Activated naive CD4-positive, alpha-beta T cell treated with anti-CD3 and anti-CD28 coated beads for 36 hours (primary cell): ENCODE data around the gene HS6ST1. TPM values are rescaled to one million over a fixed set of nuclear protein-coding genes. Genes with fewer than 3 reads are reported as not detected.
A peak's percentile ranks its signal among the peaks of the same experiment; 100 is the strongest.

Experiments used
- CTCF ChIA-PET: fragments of 350-600 bp; sonication (Branson Sonifier 250); formaldehyde crosslinking; loops from one replicate; lab custom pipeline; 2021; ENCODE audit warnings: antibody characterized with exemption; lab: Charles Lee
- DNase-seq: peaks from one replicate; pipeline ENCODE4 v3.0.0-alpha.2; 2020
- H3K27ac Mint-ChIP-seq: one replicate; pipeline ENCODE4 v1.8.0; 2021; ENCODE audit warnings: mild to moderate bottlenecking, mixed read lengths
- H3K27me3 Mint-ChIP-seq: one replicate; pipeline ENCODE4 v1.8.0; 2021; ENCODE audit warnings: low read depth, mixed read lengths
- H3K36me3 Mint-ChIP-seq: one replicate; pipeline ENCODE4 v1.8.0; 2021; ENCODE audit warnings: low read depth, mixed read lengths
- H3K4me1 Mint-ChIP-seq: one replicate; pipeline ENCODE4 v1.8.0; 2021; ENCODE audit warnings: low read depth, mixed read lengths
- H3K4me3 Mint-ChIP-seq: one replicate; pipeline ENCODE4 v1.8.0; 2021; ENCODE audit warnings: mild to moderate bottlenecking, moderate library complexity, mixed read lengths
- H3K9me3 Mint-ChIP-seq: one replicate; pipeline ENCODE4 v1.8.0; 2021; ENCODE audit warnings: mixed read lengths
- intact Hi-C: fragments of 100-400 bp; cut with micrococcal nuclease; formaldehyde crosslinking; loops from one replicate; pipeline ENCODE4 v1.15.1; 2023
- total RNA-seq, 2 experiments: library from RNA; stranded (reverse); gene quantifications; one replicate each; pipeline ENCODE4 v1.2.3, GENCODE V29; 2021

Gene HS6ST1
- total RNA-seq, 2 experiments from 2014 or later, result 8.1 to 8.2 TPM

GRCh38 chr2:128233790-128234395, 84.8 kb downstream of the HS6ST1 start:
- H3K27me3 Mint-ChIP-seq, result no peaks in the 10 kb centered on the region
- H3K4me1 Mint-ChIP-seq, result peaks cover 4% of the 10 kb centered on the region
- H3K9me3 Mint-ChIP-seq, result no peaks in the 10 kb centered on the region
- CTCF ChIA-PET, result interaction anchor here (0.6 to 1.2 kb wide), 3 partner anchors 38 to 263 kb away, joined by 3 to 4 read pairs (median 4); no protein-coding TSS in a partner anchor
- no peak overlapping the region for H3K27ac Mint-ChIP-seq
- no peaks in the 10 kb centered on the region for H3K36me3 Mint-ChIP-seq
- intact Hi-C loops, result loop anchor here (1.0 to 10.0 kb wide), 9 partner anchors 37 to 639 kb away; partner anchors contain the start of genes AMMECR1L, HS6ST1, POLR2D and SAP130
- H3K4me3 Mint-ChIP-seq, result peak overlapping the region; percentile 71
- no peak for DNase-seq

DNA sequence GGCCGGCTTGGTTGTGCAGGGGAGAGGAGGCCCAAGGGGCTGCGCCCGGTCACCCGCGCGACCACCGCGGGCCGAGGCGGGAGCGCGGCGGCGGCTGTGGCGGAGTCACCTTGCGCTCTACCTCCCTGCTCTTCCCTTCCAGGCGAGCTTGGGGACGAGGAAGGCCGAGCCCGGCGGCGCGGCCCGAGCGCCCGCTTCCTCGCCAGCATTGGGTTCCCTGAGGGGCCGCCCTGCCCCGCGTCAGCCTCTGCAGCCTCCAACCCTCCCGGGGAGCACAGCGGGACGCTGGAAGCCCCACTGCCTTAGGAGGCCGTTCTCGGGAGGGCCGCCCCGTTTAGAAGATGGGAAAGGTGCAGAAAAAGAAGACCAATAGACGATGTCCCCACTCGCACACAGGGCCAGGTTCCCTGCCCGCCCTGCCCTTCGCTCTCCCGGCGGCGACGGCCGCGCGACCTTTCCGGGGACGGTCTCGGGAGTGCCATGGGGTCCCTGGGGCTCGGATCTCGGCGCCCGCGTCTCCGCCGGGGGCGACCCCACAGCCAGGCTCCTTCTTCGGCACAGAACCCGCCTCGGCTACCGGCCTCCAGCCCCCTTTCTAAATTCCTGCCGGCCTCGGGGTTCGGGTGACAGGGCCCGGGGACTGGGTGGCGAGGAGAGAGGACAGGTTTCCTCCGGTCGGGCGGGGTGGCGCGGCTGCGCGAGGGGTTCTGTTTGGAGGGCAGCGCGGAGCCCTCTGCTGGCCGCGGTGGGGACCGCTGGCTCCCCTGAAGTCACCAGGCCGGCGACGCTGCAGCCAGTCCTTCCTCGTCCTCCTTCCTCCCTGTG, 85.5 kb downstream of the HS6ST1 start:
- intact Hi-C loops, result loop anchor here (1.0 to 10.0 kb wide), 8 partner anchors 36 to 638 kb away; partner anchors contain the start of genes HS6ST1, POLR2D, SAP130 and UGGT1
- H3K4me3 Mint-ChIP-seq, result peak overlapping the region; percentile 71
- H3K36me3 Mint-ChIP-seq, result no peaks in the 10 kb centered on the region
- no peaks in the 10 kb centered on the region for H3K27me3 Mint-ChIP-seq
- H3K27ac Mint-ChIP-seq, result no peak overlapping the region
- CTCF ChIA-PET, result interaction anchor here (0.6 to 1.2 kb wide), 3 partner anchors 10 to 64 kb away, joined by 3 to 4 read pairs (median 3); no protein-coding TSS in a partner anchor
- peaks cover 4% of the 10 kb centered on the region for H3K4me1 Mint-ChIP-seq
- DNase-seq, result peak; percentile 91
- no peaks in the 10 kb centered on the region for H3K9me3 Mint-ChIP-seq

GRCh38 chr2:128228894-128229293, 89.8 kb downstream of the HS6ST1 start:
- intact Hi-C loops, result no loop called here
- Mint-ChIP-seq H3K4me1 (peaks cover 3% of the 10 kb centered on the region), H3K36me3 (no peaks in the 10 kb centered on the region), H3K27ac (no peak overlapping the region), H3K4me3 (no peak overlapping the region), H3K9me3 (no peaks in the 10 kb centered on the region), H3K27me3 (no peaks in the 10 kb centered on the region)
- CTCF ChIA-PET, result interaction anchor here (0.6 to 0.8 kb wide), 2 partner anchors 412 to 836 kb away, joined by 3 read pairs; no protein-coding TSS in a partner anchor
- no peak for DNase-seq

DNA sequence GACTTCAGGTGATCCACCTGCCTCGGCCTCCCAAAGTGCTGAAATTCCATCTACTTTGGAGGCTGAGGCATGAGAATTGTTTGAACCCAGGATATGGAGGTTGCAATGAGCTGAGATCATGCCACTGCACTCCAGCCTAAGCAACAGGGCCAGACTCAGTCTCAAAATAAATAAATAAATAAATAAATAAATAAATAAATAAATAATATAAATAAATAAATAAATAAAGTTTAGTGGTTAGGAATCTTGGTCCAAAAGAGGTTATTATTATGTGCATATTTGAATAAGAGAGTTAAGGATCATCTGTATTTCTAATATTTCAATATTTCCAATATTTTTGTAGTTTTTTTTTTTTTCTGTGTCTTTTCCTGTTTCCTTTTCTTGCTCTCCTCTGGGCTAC, 90.8 kb downstream of the HS6ST1 start:
- H3K9me3 Mint-ChIP-seq, result no peaks in the 10 kb centered on the region
- DNase-seq, result no peak
- H3K36me3 Mint-ChIP-seq, result no peaks in the 10 kb centered on the region
- H3K27ac Mint-ChIP-seq, result no peak overlapping the region
- no peaks in the 10 kb centered on the region for H3K4me1 Mint-ChIP-seq
- no peaks in the 10 kb centered on the region for H3K27me3 Mint-ChIP-seq
- CTCF ChIA-PET, result no interaction called here
- intact Hi-C loops, result no loop called here
- H3K4me3 Mint-ChIP-seq, result no peak overlapping the region

DNA sequence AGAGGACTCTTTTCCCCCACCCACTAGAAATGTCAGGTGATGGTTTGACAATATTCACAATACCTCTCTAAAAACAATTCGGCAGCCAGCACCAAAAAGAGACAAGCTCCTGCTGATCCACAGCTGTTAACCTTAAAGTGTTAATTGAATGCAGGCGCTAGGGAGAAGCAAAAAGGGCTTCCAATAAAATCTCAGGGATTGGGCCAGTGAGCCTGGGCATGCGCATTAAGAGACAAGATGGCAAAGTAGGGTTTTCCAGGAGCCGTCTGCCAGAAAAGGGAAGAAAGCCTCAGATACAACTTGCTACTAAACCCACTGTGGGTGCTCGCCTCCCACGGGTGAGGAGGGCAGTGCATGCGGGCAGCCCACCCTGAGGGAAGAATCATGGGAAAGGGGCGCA, 98.8 kb downstream of the HS6ST1 start:
- H3K27me3 Mint-ChIP-seq, result peaks cover 2% of the 10 kb centered on the region

GRCh38 chr2:128217671-128218070, 101.0 kb downstream of the HS6ST1 start:
- no peaks in the 10 kb centered on the region for H3K4me1 Mint-ChIP-seq
- H3K9me3 Mint-ChIP-seq, result no peaks in the 10 kb centered on the region
- no peaks in the 10 kb centered on the region for H3K36me3 Mint-ChIP-seq
- no peak overlapping the region for H3K4me3 Mint-ChIP-seq
- CTCF ChIA-PET, result no interaction called here
- no peak overlapping the region for H3K27ac Mint-ChIP-seq
- intact Hi-C loops, result no loop called here
- DNase-seq, result no peak
- peaks cover 2% of the 10 kb centered on the region for H3K27me3 Mint-ChIP-seq

More for the DNA sequence above, 98.8 kb downstream of the HS6ST1 start:
- CTCF ChIA-PET, result no interaction called here
- no peaks in the 10 kb centered on the region for H3K9me3 Mint-ChIP-seq
- no peaks in the 10 kb centered on the region for H3K4me1 Mint-ChIP-seq
- H3K36me3 Mint-ChIP-seq, result no peaks in the 10 kb centered on the region
- H3K4me3 Mint-ChIP-seq, result no peak overlapping the region
- no peak overlapping the region for H3K27ac Mint-ChIP-seq
- DNase-seq, result no peak
- intact Hi-C loops, result no loop called here

- no peaks in the 10 kb centered on the region for H3K36me3 Mint-ChIP-seq
- CTCF ChIA-PET, result interaction anchor here (0.6 to 1.3 kb wide), 2 partner anchors 26 to 484 kb away, joined by 3 read pairs; no protein-coding TSS in a partner anchor
- no peaks in the 10 kb centered on the region for H3K9me3 Mint-ChIP-seq
- DNase-seq, result no peak
- peaks cover 2% of the 10 kb centered on the region for H3K27me3 Mint-ChIP-seq
- no peak overlapping the region for H3K27ac Mint-ChIP-seq
- no peaks in the 10 kb centered on the region for H3K4me1 Mint-ChIP-seq
- H3K4me3 Mint-ChIP-seq, result no peak overlapping the region
- intact Hi-C loops, result no loop called here
These were observed 102.6 kb downstream of the HS6ST1 start for GRCh38 chr2:128215897-128216642.

Other genes starting within 250 kb of the HS6ST1 start
- gene UGGT1, start 227.7 kb downstream of the HS6ST1 start, total RNA-seq, result 10 to 100 TPM; 37.3 to 40.1 TPM